Measurements from ENCODE around the gene RAD51B. TPM values are rescaled to one million over a fixed set of nuclear protein-coding genes. Genes with fewer than 3 reads are reported as not detected.

Gene RAD51B
- total RNA-seq, 1 experiment from 2014 or later = 16.7 TPM

DNA sequence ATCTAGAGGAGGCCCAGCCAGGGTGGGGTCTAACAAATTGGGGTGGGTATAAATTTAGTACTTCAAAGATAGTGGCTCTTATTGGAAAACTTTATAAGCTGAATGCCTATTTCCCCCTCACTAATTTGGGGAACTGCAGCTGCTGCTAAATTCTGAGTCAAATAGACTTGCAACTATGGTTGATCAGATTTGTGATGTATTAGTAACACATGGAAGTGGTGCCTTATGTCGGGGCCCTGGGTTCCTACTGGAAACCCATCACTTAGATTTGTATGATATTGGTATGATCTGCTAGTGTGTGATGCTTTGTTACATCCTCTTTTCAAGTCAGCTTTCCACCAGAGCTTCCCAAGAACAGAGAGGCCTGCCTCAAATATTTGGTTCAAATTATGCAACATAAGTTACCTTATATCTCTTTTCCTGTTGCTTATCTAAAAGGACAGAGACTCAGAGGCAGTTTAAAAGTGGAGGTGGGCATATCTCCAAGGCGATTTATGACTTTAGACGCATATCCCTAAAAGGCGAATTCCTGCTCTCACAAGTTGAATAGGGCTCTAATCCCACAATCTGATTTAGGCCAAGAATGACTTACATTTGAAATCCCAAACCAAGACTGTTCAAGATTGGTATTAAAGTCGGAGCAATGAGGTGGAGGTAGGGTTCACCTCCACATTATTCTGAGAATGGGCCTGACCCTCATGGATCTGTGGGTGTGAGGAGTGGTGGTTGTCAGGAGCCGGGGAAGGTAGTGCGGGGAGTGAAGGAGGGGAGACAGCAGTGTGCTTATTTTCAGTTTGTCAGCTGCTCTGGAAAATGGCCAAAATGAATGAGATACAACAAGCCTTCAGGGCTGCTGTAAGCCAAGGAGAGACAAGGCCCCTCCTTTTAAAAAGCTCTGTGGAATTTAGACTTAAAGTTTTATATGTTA, 425.8 kb downstream of the RAD51B start:
- no peak overlapping the region for H2BK20ac ChIP-seq (ENCODE audit: low read depth, low read length, poor library complexity, severe bottlenecking)
- no peaks in the 10 kb centered on the region for H3K27me3 ChIP-seq (ENCODE audit: insufficient read depth, low read length)
- no peaks in the 10 kb centered on the region for H4K20me1 ChIP-seq (ENCODE audit: control insufficient read depth, insufficient read depth, insufficient read length)
- no peak overlapping the region for H2BK15ac ChIP-seq (ENCODE audit: low read depth, low read length)
- Mint-ChIP-seq H3K27me3 (ENCODE audit: low read depth) (no peaks in the 10 kb centered on the region), H3K27ac (peak overlapping the region in 2 of 3 experiments; percentile 1 to 47; a peak in 3 of 7 replicates), H3K4me3 (no peak overlapping the region), H3K36me3 (ENCODE audit: insufficient read depth in 1 of 3, low read depth in 3 of 3) (no peaks in the 10 kb centered on the region), H3K4me1 (peaks cover 57 to 60% of the 10 kb centered on the region in 2 experiments), H3K9me3 (no peaks in the 10 kb centered on the region)
- H3K9ac ChIP-seq (ENCODE audit: extremely low read depth, insufficient read length, low read length) = no peak overlapping the region
- no CpG with 5 or more reads among the region's 7 CpGs for WGBS (ENCODE audit: extremely low coverage, insufficient read length, low lambda C conversion rate)
- H3K23ac ChIP-seq (ENCODE audit: insufficient read length, low read depth, low read length) = no peak overlapping the region
- no peak overlapping the region for H3T11ph ChIP-seq (ENCODE audit: low read length)
- no peak overlapping the region for H2BK5ac ChIP-seq (ENCODE audit: insufficient read length, low read length)
- no peaks in the 10 kb centered on the region for H3K79me2 ChIP-seq (ENCODE audit: insufficient read depth, low read length)
- no peaks in the 10 kb centered on the region for H3K23me2 ChIP-seq (ENCODE audit: insufficient read length, low read depth, low read length, poor library complexity, severe bottlenecking)
- no peak overlapping the region for H2AFZ ChIP-seq (ENCODE audit: low read length)
- no peaks in the 10 kb centered on the region for H3K9me3 ChIP-seq (ENCODE audit: control insufficient read depth, low read depth, low read length)
- no peak overlapping the region for H3K4me2 ChIP-seq (ENCODE audit: insufficient read depth, insufficient read length, low read length)
- no peak overlapping the region for H2BK12ac ChIP-seq (ENCODE audit: insufficient read length, low read depth, low read length)
- H3K4me1 ChIP-seq (ENCODE audit: insufficient read depth, low read length) = peaks cover 9% of the 10 kb centered on the region; the same call in 1 of the 2 replicates
- no peak overlapping the region for H3K4ac ChIP-seq (ENCODE audit: low read depth, low read length)
- no peaks in the 10 kb centered on the region for H3K79me1 ChIP-seq (ENCODE audit: insufficient read depth, low read depth, low read length, poor library complexity, severe bottlenecking)
- no peak overlapping the region for H4K5ac ChIP-seq (ENCODE audit: insufficient read length, low read depth, low read length)
- no peak overlapping the region for H3K27ac ChIP-seq (ENCODE audit: insufficient read length, low read depth, low read length)
- no peak overlapping the region for H3K56ac ChIP-seq (ENCODE audit: insufficient read length, low read depth, low read length)
- DNase-seq = no peak
- H2BK120ac ChIP-seq (ENCODE audit: low read depth, low read length, poor library complexity, severe bottlenecking) = no peak overlapping the region
- no peak overlapping the region for H4K91ac ChIP-seq (ENCODE audit: insufficient read length, low read depth, low read length)
- no peak overlapping the region for H3K14ac ChIP-seq (ENCODE audit: insufficient read depth, low read length)
- H4K8ac ChIP-seq (replicated peaks; ENCODE audit: insufficient read length, low read depth, low read length) = no peak overlapping the region
- H3K18ac ChIP-seq (ENCODE audit: insufficient read length, low read depth, low read length) = no peak overlapping the region
- TF ChIP-seq CTCF (conservative IDR thresholded peaks at IDR 0.05) = no peak
- H2AK5ac ChIP-seq (ENCODE audit: insufficient read length, low read length) = no peak overlapping the region
